ENCODE data around the gene EVA1C. TPM values are rescaled to one million over a fixed set of nuclear protein-coding genes. Genes with fewer than 3 reads are reported as not detected.

EVA1C gene
- total RNA-seq, 1 experiment from 2014 or later, result 3.8 TPM

DNA sequence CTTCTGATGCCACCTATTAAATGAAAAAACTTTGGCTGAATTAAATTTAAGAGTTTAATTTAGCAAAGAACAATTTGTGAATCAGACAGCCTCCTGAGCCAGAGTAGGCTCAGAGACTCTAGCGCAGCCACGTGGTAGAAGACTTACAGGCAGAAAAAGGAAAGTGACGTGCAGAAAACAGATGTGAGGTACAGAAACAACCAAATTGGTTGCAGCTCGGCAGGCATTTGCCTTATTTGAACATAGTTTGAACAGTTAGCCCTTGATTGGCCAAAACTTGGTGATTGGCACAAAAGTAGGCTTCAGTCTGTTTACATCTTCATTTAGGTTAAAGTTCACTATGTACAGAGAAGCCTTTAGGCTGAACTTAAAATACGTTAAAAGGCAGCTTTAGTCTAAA, 149.9 kb downstream of the EVA1C start:
- peak; percentile 26 for DNase-seq (ENCODE audit: low spot score)

GRCh38 chr21:32562915-32563314, 150.4 kb downstream of the EVA1C start:
- DNase-seq (ENCODE audit: low spot score), result no peak

Other genes starting within 250 kb of the EVA1C start
- 37.8 and 38.3 TPM in 2 replicates for gene MIS18A, start 133.7 kb upstream of the EVA1C start, total RNA-seq (2014; rRNA removed; shearing (Covaris generic))
- gene MRAP, start 113.9 kb upstream of the EVA1C start, total RNA-seq (2014; rRNA removed; shearing (Covaris generic)), result not detected in 2 replicates
- 7.3 and 9.8 TPM in 2 replicates for gene URB1, start 19.7 kb upstream of the EVA1C start, total RNA-seq (2014; rRNA removed; shearing (Covaris generic))
- not detected in 2 replicates for gene TCP10L, start 172.8 kb downstream of the EVA1C start, total RNA-seq (2014; rRNA removed; shearing (Covaris generic))
- gene CFAP298, start 199.7 kb downstream of the EVA1C start, total RNA-seq (2014; rRNA removed; shearing (Covaris generic)), result 52.7 and 68.3 TPM in 2 replicates

Data from H4 (cell line).